IgD-negative memory B cell (primary cell): Measurements from ENCODE around the gene KATNB1. TPM values are rescaled to one million over a fixed set of nuclear protein-coding genes. Genes with fewer than 3 reads are reported as not detected.

Experiments
- H3K27ac Mint-ChIP-seq, 3 donors: one replicate each; pipeline ENCODE4 v1.8.0; 2020 to 2022; ENCODE audit warnings: mild to moderate bottlenecking in 3 of 3, mixed read lengths in 3 of 3, moderate library complexity in 1 of 3
- H3K27me3 Mint-ChIP-seq: one replicate; pipeline ENCODE4 v1.8.0; 2021; ENCODE audit warnings: mixed read lengths
- H3K36me3 Mint-ChIP-seq: one replicate; pipeline ENCODE4 v1.8.0; 2020; ENCODE audit warnings: mild to moderate bottlenecking, mixed read lengths
- H3K4me1 Mint-ChIP-seq, 3 donors: one replicate each; pipeline ENCODE4 v1.8.0; 2020 to 2022; ENCODE audit warnings: mixed read lengths in 3 of 3, mild to moderate bottlenecking in 1 of 3
- H3K4me3 Mint-ChIP-seq, 4 donors: one replicate each; pipeline ENCODE4 v1.8.0; 2020 to 2022; ENCODE audit warnings: mild to moderate bottlenecking in 4 of 4, mixed read lengths in 4 of 4, moderate library complexity in 3 of 4
- H3K9me3 Mint-ChIP-seq, 3 donors: one replicate each; pipeline ENCODE4 v1.8.0; 2020 to 2021; ENCODE audit warnings: mixed read lengths in 3 of 3, mild to moderate bottlenecking in 1 of 3
- polyA plus RNA-seq: library from polyadenylated mRNA; unstranded; fragments of 300-500 nt; fragmentation: Illumina TruSeq; gene quantifications from one replicate; pipeline ENCODE4 v1.2.3, GENCODE V29; 2021

The KATNB1 gene
- polyA plus RNA-seq, 1 donor from 2014 or later: 16.6 TPM

DNA sequence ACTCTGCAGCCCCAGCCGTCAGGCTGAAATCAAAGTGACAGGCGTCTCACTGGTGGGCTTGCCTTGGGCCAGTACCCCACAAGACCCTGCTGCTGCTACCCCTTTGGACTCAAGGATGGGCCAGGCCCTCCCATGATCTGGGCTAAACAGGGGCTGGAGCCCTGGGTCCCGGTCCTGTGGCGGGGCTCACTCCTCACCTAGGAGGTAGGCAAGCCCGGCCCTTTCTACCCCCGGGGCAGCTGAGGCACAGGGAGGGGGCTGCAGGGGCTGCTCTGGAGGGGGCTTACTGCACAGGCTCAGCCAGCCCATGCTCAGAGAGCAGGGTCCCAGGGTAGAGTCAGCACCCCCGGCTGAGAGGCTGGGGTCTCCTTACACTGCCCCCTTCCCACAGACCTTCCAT is 23.6 kb downstream of the KATNB1 start:
- H3K27ac Mint-ChIP-seq: peak overlapping the region in 1 of 3 donors; percentile 88
- H3K4me3 Mint-ChIP-seq: no peak overlapping the region
- no peaks in the 10 kb centered on the region for H3K4me1 Mint-ChIP-seq
- H3K27me3 Mint-ChIP-seq: no peaks in the 10 kb centered on the region
- no peaks in the 10 kb centered on the region for H3K9me3 Mint-ChIP-seq
- no peaks in the 10 kb centered on the region for H3K36me3 Mint-ChIP-seq

DNA sequence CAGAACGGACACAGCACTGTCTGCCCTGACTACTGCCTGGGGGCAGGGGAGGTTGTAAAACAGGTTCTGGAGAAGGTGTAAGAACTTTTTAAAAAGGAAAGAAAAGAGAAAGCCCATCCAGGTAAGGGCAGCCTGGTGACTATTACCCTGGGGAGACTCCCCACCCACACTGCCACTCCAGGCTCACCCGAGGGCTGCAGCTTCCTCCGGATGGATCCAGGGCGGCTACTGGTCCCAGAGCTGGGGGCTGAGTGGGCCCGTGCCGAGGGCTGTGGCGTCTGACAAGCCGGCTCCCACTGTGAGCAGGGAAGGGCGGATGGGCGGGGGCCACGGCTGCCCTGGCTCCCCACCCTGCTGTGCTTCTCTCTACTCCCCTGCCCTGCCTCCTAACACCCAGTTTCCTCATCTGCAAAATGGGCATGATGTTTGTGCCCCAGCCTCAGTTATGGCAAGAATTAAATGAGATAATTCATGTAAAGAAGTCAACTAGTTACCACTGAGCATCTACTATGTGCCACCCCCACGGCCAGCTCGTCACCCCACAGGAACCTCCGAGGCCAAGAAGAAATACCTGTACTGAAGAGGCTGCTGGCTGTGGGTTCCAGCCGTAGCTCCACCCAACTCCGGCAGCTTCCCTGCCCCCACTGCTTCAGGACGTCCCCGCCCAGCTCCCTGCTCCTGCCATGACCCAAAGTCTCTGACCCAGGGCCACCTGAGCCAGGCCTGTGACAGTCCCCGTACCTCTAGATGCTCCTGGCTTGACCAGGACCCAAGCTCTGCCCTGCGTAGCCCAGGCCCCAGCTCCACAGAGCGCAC is 24.2 kb downstream of the KATNB1 start:
- H3K36me3 Mint-ChIP-seq: no peaks in the 10 kb centered on the region
- no peaks in the 10 kb centered on the region for H3K27me3 Mint-ChIP-seq
- no peak overlapping the region for H3K4me3 Mint-ChIP-seq
- no peaks in the 10 kb centered on the region for H3K9me3 Mint-ChIP-seq
- H3K27ac Mint-ChIP-seq: no peak overlapping the region
- H3K4me1 Mint-ChIP-seq: no peaks in the 10 kb centered on the region

DNA sequence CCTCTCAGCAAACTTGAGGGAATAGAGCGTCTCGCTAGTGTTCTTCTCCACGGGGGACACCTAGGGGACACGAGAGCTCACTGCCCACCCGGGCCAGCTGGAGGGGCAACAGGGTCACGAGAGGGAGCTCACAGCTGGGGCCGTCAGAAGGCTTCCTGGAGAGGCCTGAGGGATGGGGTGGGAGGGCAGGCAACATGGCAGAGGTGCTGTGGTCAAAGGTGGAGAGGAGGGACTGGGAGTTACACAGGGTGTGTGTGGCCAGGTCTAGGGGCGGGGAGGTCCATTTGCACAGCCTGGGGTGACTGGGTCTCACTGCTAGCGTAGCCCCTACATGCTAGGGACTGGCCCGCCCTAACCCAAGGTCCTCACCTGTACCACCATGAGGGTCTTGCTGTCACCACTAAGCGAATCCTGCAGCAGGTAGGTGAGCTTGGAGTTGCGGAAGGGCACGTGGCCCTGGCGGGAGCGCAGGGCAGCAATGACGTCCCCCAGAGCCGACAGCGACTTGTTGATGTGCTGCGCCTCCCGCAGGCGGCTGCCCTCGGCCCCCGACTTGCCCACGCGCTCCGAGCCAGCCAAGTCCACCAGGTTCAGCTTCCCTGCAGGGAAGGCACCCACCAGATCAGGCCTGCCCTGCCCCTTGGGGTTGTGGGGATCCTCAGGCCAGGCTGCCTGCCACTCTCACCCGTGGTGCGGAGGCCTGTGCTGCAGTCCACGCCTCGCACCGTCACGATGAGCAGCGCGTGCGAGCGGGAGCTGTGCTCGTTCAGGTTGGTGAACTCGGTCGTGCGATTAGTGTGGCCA is 25.0 kb downstream of the KATNB1 start:
- no peak overlapping the region for H3K4me3 Mint-ChIP-seq
- H3K36me3 Mint-ChIP-seq: no peaks in the 10 kb centered on the region
- no peaks in the 10 kb centered on the region for H3K4me1 Mint-ChIP-seq
- H3K9me3 Mint-ChIP-seq: no peaks in the 10 kb centered on the region
- H3K27ac Mint-ChIP-seq: no peak overlapping the region
- no peaks in the 10 kb centered on the region for H3K27me3 Mint-ChIP-seq

DNA sequence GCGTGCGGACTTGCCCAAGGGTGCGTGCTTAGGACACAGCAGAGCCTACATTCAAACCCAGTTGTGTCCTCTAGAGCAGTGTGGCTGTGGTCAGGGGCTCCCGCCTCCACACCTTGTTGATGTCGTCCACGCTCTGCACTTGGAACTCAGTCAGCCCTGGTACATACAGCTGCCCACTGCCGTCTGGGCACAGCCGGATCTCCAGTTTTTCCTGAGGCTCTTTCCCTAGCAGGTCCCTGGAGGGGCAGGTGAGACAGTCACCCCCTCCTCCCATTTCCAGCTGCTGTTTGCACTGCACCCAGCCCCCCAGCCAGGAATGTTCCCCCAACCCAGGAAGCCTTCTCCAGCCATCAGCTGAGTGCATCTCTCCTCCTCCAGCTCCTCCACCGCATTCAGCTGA is 25.7 kb downstream of the KATNB1 start:
- no peak overlapping the region for H3K4me3 Mint-ChIP-seq
- no peaks in the 10 kb centered on the region for H3K4me1 Mint-ChIP-seq
- no peaks in the 10 kb centered on the region for H3K9me3 Mint-ChIP-seq
- H3K36me3 Mint-ChIP-seq: no peaks in the 10 kb centered on the region
- no peak overlapping the region for H3K27ac Mint-ChIP-seq
- H3K27me3 Mint-ChIP-seq: no peaks in the 10 kb centered on the region

DNA sequence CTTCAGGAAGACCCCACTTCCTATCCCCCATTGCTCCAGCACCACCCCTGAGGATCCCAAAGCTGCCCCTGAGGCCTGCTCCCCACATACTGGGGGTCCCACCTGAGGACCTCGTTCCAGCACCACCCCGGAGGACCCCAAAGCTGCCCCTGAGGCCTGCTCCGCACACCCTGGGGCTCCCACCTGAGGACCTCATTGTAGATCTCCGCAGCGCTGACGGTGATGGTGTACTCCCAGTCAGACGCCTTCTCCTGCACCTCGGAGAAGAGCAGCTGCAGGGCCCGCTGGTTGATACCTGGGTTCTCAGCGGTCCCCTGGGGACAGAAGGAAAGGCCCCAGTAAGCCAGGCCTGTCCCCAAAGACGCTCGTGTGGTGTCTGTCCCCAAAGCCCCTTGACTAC is 26.4 kb downstream of the KATNB1 start:
- Mint-ChIP-seq H3K27ac (no peak overlapping the region), H3K27me3 (no peaks in the 10 kb centered on the region), H3K36me3 (no peaks in the 10 kb centered on the region), H3K4me3 (no peak overlapping the region), H3K9me3 (no peaks in the 10 kb centered on the region), H3K4me1 (no peaks in the 10 kb centered on the region)

DNA sequence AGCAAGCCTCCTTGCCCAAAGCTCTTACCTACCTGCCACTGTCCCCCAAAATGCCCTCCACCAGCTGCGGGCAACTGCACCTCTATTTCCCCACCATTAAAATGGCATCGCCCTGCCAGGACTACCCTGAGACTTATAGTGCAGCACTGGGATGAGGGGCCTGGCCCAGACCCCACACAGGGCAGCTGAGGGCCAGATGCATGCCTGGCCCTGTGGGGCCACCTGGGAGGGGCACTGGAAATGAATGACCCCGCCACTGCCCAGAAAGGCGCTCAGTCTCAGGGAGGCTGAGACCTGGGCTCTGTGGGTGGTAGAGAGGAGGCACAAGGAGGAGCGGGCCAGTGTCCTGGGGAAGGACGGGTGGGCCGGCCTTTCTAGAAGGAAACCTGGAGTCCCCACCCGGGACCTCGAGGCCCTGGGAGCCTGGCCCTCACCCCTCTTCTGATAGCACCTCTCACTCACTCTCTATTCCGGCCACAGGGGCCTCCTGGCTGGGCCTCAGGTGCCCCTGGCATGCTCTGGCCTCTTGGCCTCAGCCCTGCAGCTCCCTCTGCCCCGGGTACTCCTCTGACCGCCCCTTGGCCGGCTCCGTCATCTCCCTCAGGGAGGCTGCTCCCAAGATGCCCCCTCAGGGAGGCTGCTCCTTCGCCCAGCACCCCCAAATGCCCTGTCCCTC is 26.9 kb downstream of the KATNB1 start:
- Mint-ChIP-seq H3K4me1 (no peaks in the 10 kb centered on the region), H3K4me3 (no peak overlapping the region), H3K27me3 (no peaks in the 10 kb centered on the region), H3K36me3 (no peaks in the 10 kb centered on the region), H3K27ac (no peak overlapping the region), H3K9me3 (no peaks in the 10 kb centered on the region)

DNA sequence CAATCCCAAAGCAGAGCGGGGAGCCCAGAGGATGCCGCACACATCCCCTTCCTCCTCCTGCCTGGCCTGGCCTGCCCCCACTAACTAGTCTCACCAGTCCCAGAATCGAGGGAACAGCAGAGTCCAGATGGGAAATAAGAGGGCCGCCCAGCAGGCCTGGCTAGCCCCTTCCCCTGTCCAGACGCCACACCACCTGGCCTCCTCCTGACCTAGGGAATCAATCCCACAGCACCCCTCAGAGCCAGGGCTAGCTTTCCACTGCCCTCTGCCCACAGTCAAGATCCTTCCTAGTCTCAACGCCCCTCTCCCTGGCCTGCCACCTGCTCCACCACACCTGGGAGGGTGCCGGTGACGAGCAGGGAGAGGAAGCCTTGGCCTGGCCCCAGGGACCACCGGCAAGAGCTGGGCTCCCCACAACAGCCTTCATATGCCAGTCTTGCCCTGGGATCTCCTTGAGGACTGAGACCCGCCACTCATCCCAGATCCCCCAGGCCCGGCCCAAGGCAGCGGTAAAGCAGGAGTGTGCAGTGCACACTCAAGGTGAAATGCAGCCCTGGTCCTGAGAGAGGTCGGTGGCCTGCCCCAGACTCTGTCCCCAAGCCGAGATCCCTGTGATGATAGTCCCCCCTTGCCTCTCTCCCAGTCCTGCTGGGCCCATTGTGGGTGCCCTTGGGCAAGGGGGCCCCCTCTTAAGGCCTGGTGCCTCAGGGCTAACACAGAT is 27.9 kb downstream of the KATNB1 start:
- no peak overlapping the region for H3K4me3 Mint-ChIP-seq

DNA sequence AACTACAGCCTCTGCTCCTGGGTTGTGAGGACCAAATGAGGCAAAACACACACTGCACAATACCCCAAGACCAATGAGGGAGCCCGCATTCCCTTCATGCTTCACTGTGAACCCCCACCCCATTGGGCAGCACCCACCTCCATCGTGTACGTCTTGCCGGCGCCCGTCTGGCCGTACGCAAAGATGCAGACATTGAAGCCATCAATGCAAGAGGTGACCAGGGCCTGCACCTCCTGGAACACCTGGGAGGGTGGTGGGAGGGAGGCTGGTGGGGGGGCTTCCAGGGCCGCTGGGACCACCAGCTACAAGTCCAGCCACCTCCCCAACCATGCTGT is 28.4 kb downstream of the KATNB1 start:
- Mint-ChIP-seq H3K27ac (no peak overlapping the region), H3K4me3 (no peak overlapping the region), H3K36me3 (no peaks in the 10 kb centered on the region), H3K27me3 (no peaks in the 10 kb centered on the region), H3K9me3 (no peaks in the 10 kb centered on the region), H3K4me1 (no peaks in the 10 kb centered on the region)

More for the DNA sequence above, 27.9 kb downstream of the KATNB1 start:
- Mint-ChIP-seq H3K36me3 (no peaks in the 10 kb centered on the region), H3K27ac (no peak overlapping the region), H3K4me1 (no peaks in the 10 kb centered on the region), H3K9me3 (no peaks in the 10 kb centered on the region), H3K27me3 (no peaks in the 10 kb centered on the region)

DNA sequence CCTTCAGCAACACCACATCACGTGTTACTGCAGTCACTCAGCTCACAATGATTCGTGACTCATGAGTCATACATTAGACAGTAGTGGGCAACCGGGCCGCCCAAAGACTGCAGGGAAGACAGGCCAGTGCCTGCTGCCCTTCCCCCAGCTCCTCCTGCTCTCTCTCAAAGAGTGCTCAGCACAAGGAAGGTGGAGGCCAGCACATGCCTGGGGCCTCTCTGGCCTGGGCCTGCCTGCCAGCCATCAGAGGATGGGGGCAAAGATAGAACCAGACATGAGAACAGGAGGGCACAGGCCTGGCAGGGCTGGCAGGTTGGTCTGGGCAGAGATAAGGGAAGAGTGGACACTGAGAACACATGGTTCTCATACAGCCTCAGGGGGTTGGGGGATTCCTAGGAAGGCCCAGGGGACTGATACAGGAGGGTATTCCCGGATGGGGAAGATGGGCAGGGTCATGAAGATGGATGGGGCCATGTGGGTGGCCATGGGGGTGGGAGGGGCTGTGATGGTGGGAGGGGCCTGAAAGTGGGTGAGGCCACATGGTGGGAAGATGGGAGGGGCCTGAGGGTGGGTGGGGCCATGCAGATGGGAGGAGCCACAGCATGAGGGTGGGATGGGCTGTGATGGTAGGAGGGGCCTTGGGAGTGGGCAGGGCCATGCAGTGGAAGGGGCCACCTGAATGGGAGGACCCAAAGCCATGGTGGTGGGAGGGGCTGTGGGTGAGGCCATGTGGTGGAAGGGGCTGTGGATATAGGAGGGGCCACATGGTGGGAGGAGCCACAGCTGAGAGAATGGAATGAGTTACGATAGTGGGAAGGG is 29.0 kb downstream of the KATNB1 start:
- H3K9me3 Mint-ChIP-seq: no peaks in the 10 kb centered on the region
- H3K4me3 Mint-ChIP-seq: no peak overlapping the region
- no peaks in the 10 kb centered on the region for H3K36me3 Mint-ChIP-seq
- no peaks in the 10 kb centered on the region for H3K27me3 Mint-ChIP-seq
- no peak overlapping the region for H3K27ac Mint-ChIP-seq
- H3K4me1 Mint-ChIP-seq: no peaks in the 10 kb centered on the region

DNA sequence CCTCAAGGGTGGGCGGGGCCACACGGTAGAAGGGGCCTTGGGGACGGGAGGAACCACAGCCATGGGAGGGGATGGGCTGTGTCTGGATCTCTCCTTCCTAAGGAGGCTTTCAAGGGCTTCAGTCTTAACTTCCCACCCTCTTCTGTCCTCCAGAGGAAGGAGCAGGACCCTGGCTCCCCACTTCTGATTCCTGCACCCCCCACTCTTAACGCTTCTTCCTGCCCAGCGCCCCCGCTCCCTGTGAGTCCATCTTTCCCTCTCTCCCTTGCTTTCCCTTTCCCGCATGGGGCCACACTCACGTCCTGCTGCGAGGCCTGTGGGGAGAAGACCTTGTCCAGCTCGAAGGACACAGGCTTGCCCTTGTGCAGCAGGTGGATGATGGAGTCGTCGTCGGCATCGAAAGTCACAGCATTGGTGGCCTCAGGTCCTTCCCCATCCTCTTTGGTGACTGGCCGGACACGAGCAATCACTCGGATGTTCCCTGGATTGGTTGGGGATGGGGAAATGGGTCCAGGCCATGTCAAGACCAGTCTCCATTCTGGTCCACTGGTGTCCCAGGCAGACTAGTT is 29.7 kb downstream of the KATNB1 start:
- Mint-ChIP-seq H3K36me3 (no peaks in the 10 kb centered on the region), H3K9me3 (no peaks in the 10 kb centered on the region), H3K4me3 (no peak overlapping the region), H3K27me3 (no peaks in the 10 kb centered on the region), H3K27ac (no peak overlapping the region), H3K4me1 (no peaks in the 10 kb centered on the region)

DNA sequence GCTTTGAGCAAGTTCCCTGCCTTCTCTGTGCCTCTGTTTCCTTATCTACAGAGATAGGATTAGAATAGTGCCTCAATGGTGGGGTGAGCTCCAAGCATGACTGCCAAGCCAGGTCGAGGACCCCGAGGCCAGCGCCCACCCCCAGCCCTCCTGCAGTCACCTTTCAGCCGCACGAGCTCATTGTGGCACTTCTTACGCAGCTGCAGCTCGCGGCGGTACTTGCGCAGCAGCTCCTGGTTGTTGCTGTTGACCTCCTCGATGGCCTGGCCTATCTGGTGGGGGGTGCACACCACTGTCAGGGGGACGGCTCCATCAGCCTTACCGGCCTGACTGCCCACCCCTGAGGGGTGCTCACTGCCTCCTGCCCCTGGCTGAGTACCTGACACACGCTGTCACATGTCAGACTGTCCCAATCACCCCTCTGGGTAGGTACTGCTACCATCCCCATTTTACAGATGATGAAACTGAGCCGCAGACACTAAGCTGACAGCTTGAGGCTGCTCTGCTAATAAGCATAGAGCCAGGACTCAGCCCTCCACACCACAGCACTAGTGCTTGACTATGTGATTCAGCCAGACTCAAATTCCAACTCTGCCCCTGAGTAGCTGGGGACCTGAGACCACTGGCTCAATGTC is 31.3 kb downstream of the KATNB1 start:
- H3K4me3 Mint-ChIP-seq: no peak overlapping the region
- no peaks in the 10 kb centered on the region for H3K4me1 Mint-ChIP-seq
- H3K27ac Mint-ChIP-seq: no peak overlapping the region
- no peaks in the 10 kb centered on the region for H3K9me3 Mint-ChIP-seq
- H3K36me3 Mint-ChIP-seq: no peaks in the 10 kb centered on the region
- no peaks in the 10 kb centered on the region for H3K27me3 Mint-ChIP-seq

DNA sequence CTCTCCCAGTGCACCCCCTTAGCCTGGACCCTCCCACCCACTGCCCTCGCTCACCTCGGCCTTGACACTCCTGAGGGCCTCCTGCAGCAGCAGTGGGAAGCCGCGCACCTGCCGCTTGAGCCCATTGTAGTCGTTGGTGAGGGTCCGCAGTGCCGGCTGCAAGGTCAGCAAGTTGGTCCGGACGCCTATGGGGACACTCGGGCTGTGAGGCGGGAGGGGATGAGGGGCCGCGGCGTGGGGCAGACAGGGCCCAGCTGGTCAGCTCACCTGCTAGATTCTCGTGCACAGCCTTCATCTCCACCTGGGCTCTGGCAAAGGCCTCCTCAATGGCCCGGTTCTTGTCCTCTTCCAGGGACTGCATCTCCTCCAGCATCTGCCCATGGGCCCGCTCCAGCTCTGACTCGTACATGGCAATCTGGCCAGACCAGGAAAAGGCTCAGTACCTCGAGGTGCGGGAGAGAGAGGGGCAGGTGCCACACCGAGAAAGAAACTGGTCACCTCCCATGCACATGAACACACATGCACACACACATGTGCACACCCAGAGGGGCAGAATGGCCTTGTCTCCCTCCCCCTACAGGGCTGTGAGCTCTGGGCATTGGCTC is 34.1 kb downstream of the KATNB1 start:
- Mint-ChIP-seq H3K9me3 (no peaks in the 10 kb centered on the region), H3K4me1 (no peaks in the 10 kb centered on the region)

DNA sequence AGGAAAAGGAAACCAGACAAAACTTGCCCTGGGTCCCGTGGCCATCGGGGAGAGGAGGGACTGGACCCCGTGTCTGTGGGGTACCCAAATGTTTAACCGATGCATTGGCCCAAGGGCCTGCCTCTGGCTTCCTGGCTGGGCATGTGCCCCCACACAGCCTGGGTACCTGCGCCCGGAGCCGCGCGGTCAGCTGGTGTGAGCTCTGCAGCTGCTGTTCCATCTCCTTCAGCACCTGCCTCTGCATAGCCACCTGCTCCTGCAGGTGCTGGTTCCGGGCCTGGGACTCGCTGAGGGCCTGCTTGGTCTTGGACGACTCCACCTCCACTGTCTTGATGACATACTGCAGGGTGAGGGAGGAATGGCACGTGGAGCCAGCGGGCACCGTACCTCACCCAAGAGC is 34.8 kb downstream of the KATNB1 start:
- H3K9me3 Mint-ChIP-seq: no peaks in the 10 kb centered on the region
- no peaks in the 10 kb centered on the region for H3K36me3 Mint-ChIP-seq
- no peaks in the 10 kb centered on the region for H3K27me3 Mint-ChIP-seq
- no peaks in the 10 kb centered on the region for H3K4me1 Mint-ChIP-seq
- no peak overlapping the region for H3K4me3 Mint-ChIP-seq
- H3K27ac Mint-ChIP-seq: no peak overlapping the region

More for the DNA sequence above, 34.1 kb downstream of the KATNB1 start:
- H3K27ac Mint-ChIP-seq: no peak overlapping the region
- H3K36me3 Mint-ChIP-seq: no peaks in the 10 kb centered on the region
- no peak overlapping the region for H3K4me3 Mint-ChIP-seq
- H3K27me3 Mint-ChIP-seq: no peaks in the 10 kb centered on the region
